ENCODE data around the gene DENND2A. TPM values are rescaled to one million over a fixed set of nuclear protein-coding genes. Genes with fewer than 3 reads are reported as not detected.
"Not testable (repeated sequence)": the region's sequence is repeated elsewhere in the genome, so short reads cannot be mapped to it uniquely, and the experiment has no call there.

Gene DENND2A
- total RNA-seq, 2 donors from 2014 or later, result 7.4 to 9.2 TPM

GRCh38 chr7:140533394-140533872, 107.2 kb downstream of the DENND2A start:
- Histone ChIP-seq H3K27ac (no peak overlapping the region), H3K9ac (ENCODE audit: low read depth in 2 of 2, low read length in 2 of 2) (no peak overlapping the region), H3K36me3 (no peaks in the 10 kb centered on the region), H3K27me3 (no peaks in the 10 kb centered on the region), H3K9me3 (no peaks in the 10 kb centered on the region), H3K4me1 (no peaks in the 10 kb centered on the region), H3K4me3 (no peak overlapping the region)
- no peak for DNase-seq
- intact Hi-C loops (cut with DNase I), result no loop called here
- TF ChIP-seq CTCF (IDR thresholded peaks at IDR 0.05), result no peak

GRCh38 chr7:140529428-140529827, 111.2 kb downstream of the DENND2A start:
- H3K27ac ChIP-seq; H3K36me3 ChIP-seq; H3K4me1 ChIP-seq; intact Hi-C loops (cut with DNase I); H3K27me3 ChIP-seq; DNase-seq; H3K9ac ChIP-seq (ENCODE audit: low read depth in 2 of 2, low read length in 2 of 2); H3K4me3 ChIP-seq; H3K9me3 ChIP-seq: not testable (repeated sequence)

GRCh38 chr7:140526787-140527664, 113.6 kb downstream of the DENND2A start:
- no peak overlapping the region for H3K9ac ChIP-seq (ENCODE audit: low read depth in 2 of 2, low read length in 2 of 2)
- DNase-seq, result no peak
- no peaks in the 10 kb centered on the region for H3K27me3 ChIP-seq
- no peaks in the 10 kb centered on the region for H3K4me1 ChIP-seq
- no peak for TF ChIP-seq CTCF (IDR thresholded peaks at IDR 0.05)
- no peak overlapping the region for H3K4me3 ChIP-seq
- no peak overlapping the region for H3K27ac ChIP-seq
- intact Hi-C loops (cut with DNase I), result no loop called here
- H3K36me3 ChIP-seq, result no peaks in the 10 kb centered on the region
- H3K9me3 ChIP-seq, result no peaks in the 10 kb centered on the region

GRCh38 chr7:140526214-140526613, 114.4 kb downstream of the DENND2A start:
- Histone ChIP-seq H3K9me3 (no peaks in the 10 kb centered on the region), H3K9ac (ENCODE audit: low read depth in 2 of 2, low read length in 2 of 2) (peak overlapping the region in 1 of 2 donors; percentile 14), H3K36me3 (no peaks in the 10 kb centered on the region), H3K27ac (no peak overlapping the region), H3K4me3 (no peak overlapping the region), H3K4me1 (no peaks in the 10 kb centered on the region), H3K27me3 (no peaks in the 10 kb centered on the region)
- no peak for DNase-seq
- no peak for TF ChIP-seq CTCF (IDR thresholded peaks at IDR 0.05)
- intact Hi-C loops (cut with DNase I), result no loop called here

GRCh38 chr7:140525743-140526142, 114.9 kb downstream of the DENND2A start:
- Histone ChIP-seq H3K9ac (ENCODE audit: low read depth in 2 of 2, low read length in 2 of 2) (peak overlapping the region in 1 of 2 donors; percentile 14), H3K27ac (no peak overlapping the region), H3K4me1 (no peaks in the 10 kb centered on the region), H3K4me3 (no peak overlapping the region), H3K27me3 (no peaks in the 10 kb centered on the region), H3K9me3 (no peaks in the 10 kb centered on the region), H3K36me3 (no peaks in the 10 kb centered on the region)
- no peak for TF ChIP-seq CTCF (IDR thresholded peaks at IDR 0.05)
- intact Hi-C loops (cut with DNase I), result no loop called here
- DNase-seq, result peak; percentile 77

GRCh38 chr7:140521421-140521820, 119.2 kb downstream of the DENND2A start:
- Histone ChIP-seq H3K36me3 (no peaks in the 10 kb centered on the region), H3K27me3 (no peaks in the 10 kb centered on the region), H3K9me3 (no peaks in the 10 kb centered on the region), H3K4me1 (no peaks in the 10 kb centered on the region), H3K9ac (ENCODE audit: low read depth in 2 of 2, low read length in 2 of 2) (no peak overlapping the region), H3K4me3 (no peak overlapping the region), H3K27ac (no peak overlapping the region)
- intact Hi-C loops (cut with DNase I), result no loop called here
- no peak for DNase-seq
- TF ChIP-seq CTCF (IDR thresholded peaks at IDR 0.05), result no peak
